GM19324 (cell line): Measurements from ENCODE around the gene REX1BD.

ENCODE experiments used
- ATAC-seq: cut with Tn5 transposase; IDR thresholded peaks from one replicate; pipeline ENCODE4 v1.9.1; 2021; ENCODE audit warnings: mild to moderate bottlenecking, moderate library complexity; ENCODE audit not compliant: unreplicated experiment, low FRiP score

REX1BD gene

DNA sequence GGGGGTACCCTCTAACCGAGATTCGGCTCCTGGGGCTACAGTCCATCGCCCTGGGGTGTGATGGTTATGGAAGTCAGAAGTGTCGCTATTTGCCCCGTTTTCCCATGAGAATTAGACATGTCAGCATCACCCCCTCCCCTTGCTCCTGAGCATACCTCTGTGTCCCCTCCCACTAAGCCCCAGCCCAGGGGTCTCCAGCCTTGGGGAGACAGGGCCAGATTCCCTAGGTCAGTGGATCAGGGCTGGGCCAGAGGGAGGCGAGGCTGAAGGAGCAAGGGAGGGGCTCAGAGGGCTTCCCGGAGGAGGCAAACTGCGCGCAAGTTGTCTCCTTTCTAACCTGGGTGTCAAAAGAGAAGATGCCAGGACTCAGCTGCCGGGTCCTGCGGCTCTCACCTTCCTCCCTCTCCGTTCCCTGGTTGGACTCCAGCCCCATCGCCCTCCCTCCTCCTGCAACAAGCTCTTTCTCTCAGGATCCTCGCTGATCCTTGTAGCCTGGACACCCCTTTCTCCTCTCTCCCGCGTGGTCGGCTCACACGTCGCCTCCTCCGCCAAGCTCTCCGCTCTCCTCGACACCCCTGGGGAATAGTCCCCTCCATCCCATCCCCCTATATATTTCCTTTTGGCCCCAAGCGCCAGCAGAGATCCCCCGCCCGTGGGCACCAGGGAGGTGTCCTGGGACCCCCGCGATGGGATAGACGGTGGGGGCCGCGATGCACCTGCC, 23.6 kb downstream of the REX1BD start:
- ATAC-seq: no peak

GRCh38 chr19:18612772-18613588, 24.4 kb downstream of the REX1BD start, which contains the start of gene TMEM59L:
TMEM59L (plus strand) TSS chr19:18612870; CDS start chr19:18612959, 89 bp downstream.
- ATAC-seq: no peak

GRCh38 chr19:18613589-18614234, 25.1 kb downstream of the REX1BD start:
- ATAC-seq: no peak

- ATAC-seq: no peak
These were observed 27.4 kb downstream of the REX1BD start for GRCh38 chr19:18616023-18616422.

GRCh38 chr19:18617562-18617961, 29.0 kb downstream of the REX1BD start:
- no peak for ATAC-seq

GRCh38 chr19:18618236-18618635, 29.6 kb downstream of the REX1BD start:
- no peak for ATAC-seq

DNA sequence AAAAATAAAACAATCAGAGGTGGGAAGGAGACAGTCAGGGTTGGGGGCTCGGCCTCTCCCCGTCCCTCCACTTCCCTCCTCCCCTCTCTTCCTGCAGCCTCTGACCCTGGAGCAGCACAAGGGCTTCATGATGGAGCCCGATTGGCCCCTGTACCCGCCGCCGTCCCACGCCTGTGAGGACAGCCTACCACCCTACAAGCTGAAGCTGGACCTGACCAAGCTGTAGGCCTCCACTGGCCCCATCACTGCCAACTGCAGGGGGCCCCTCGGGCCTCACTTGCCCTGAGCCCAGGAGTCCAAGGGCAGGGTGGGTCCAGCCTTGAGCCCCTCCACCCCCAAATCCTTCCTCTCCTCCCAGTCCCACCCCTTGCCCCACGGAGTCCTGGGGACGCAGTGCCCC, 31.7 kb downstream of the REX1BD start:
- no peak for ATAC-seq

DNA sequence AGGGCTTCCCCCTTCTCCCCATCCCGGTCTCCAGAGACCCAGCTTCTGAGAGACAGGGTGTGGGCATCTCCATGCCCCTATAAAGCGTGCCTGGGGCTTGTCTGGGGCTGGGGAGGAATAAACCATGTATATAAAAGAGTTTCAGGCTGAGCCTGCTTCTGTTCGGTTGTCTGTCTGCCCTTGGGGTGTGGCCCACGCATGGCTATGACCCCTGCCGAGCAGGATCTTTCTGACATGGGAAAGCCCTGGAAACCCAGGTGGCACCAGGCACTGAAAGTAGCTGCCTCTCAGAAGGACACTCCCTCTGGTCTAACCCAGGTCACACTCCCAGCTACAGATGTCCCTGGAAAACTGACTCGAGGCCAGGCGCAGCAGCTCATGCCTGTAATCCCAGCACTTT, 32.3 kb downstream of the REX1BD start:
- ATAC-seq: no peak

DNA sequence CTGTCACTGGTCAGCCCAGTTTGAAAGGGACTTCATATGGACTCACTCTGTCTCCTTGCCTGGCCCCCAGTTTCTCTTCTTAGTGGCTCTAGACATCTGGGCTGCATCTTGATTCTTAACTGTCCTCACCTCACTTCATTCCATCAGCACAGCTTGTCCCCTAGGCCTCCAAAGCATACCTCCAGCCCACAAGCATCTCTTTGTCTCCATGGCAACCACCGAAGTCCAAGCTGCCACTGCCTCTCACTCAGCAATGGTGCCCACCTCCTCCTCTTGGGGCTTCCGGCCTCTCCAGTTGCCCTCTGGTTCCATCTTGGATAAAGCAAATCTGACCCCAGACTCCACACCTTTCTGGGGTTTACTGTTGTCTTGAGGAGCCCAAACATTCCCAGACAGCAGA, 38.3 kb downstream of the REX1BD start:
- no peak for ATAC-seq

DNA sequence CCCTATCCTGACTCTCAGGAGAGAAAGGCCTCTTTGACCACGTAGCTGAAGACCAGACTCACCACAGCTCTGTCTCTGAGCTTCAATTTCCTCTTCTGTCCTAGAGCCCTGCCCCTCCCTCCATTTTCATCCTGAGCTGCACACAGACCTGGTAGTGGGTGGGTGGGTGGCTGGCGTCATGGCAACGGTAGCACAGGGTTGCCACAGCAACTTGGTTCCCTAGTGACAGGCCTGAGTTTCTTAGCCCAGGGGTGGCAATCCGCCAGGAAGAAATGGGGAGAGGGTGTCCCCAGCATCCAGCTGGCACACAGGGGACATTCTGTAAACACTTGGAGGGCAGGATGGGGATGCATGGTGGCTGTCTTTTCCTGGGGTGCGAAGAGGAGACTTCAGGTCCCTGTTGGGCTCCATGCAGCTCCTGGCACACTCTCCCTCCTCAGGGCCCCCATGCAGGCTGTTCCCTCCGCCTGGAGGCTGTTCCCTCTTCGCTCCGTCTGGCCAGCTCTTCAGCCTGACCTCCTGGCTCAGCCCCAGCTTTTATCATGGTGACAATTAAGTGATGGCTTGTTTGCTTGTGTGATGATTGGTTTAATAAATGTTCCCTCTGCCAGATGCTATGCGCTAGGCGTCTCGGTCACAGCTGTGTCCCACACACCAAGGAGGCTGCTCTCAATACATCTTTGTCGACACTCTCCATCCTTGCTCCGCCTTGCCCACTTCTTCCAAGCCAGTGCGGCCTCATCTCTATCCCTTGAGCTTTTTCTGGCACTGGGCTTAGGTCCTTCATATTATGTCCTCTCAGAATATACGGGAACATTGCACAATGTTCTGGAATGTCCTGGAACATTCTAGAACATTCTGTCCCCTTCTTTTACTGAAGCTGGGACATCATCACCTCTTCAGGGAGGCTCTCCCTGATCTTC, 40.8 kb downstream of the REX1BD start:
- ATAC-seq: no peak

DNA sequence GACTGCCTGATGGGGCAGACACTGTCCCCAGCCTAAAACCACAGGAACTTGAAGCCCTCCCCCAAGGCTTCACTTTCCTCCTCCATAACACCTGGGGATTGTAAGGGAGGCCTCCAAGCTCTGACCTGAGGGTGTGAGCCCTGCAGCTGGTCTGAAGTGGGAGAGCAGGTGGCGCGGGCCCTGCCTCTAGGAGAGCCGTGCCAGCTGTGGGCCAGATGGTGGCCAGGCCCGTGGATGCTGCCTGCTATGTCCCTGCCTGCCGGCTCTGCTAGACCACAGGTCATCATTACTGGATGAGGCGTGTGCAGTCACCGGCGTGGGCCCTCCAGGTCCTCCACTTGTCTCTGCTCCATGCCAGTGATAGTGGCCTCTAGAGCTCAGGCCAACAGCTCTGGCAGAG, 44.7 kb downstream of the REX1BD start:
- ATAC-seq: no peak

DNA sequence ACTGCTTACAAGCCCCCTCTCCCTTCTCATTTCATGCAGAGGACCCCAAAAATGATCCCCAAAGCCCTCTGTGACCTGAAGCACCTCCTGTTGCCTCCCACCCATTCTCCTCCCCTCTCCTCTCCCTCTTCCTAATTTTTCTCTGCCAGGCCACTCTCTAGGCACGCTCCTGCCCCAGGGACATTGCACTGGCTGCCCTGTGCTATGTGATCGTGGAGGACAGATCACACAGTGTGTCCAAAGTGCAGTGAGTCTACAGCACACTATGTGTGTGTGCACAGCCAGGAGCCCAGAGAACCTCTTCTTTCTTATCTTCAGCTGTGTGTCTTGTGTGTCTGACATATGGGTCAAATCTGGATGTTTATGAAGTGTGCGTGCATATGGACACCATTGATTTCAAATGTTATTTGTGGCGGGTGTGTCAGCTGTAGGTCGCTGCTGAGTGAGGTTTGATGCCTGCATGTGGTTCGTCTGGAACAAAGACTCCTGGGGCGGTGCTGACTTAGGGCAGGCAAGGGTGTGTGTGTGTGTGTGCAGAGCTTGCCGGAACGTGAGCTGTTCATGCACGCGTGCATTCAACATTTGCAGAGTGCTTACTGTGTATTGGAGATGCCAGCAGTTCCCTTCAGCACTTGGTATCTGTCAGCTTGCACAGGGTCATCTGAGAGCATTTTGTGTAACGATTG, 46.2 kb downstream of the REX1BD start:
- ATAC-seq: no peak

- ATAC-seq: no peak
These were observed 47.2 kb downstream of the REX1BD start for GRCh38 chr19:18635831-18636182.

DNA sequence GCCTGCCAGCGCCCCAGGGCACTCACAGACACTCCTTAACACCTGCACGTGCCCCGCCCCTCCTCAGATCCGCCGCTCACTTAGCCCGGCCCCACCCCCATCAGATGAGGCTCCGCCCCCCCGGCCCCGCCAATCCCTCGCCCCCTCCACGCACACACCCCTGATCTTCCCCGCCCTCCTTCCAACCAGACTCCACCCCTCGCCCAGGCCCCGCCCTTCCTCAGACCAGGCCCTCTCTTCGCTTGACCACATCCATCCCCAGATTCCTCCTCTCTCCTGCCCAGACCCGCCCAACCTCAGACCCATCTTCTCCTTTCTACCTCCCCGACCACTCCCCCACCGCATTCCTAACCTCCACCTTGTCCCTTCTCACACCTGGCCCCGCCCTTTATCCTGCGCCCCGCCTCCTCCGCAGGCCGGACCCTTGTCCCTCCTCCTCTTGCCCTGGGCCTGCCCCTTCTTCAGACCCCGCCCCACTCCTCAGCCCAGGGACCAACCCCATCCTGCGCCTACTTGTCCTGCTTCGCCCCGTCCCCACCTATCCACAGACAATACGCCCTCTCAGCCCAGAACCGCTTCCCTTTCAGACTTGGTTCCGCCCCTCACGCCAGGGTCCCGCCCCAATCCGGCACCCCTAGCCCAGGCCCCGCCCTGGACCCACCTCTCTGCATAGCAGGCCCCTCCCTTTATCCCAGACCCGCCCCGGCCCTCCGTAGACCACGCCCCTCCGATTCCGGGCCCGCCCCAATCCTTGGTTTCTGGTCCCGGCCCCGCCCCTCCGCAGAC, 47.8 kb downstream of the REX1BD start:
- peak; percentile 87 for ATAC-seq

- ATAC-seq: no peak
These were observed 48.5 kb downstream of the REX1BD start, which contains the start of gene KLHL26 for GRCh38 chr19:18636969-18637629. KLHL26 (plus strand) TSS chr19:18637028; CDS start chr19:18637055, 27 bp downstream.

DNA sequence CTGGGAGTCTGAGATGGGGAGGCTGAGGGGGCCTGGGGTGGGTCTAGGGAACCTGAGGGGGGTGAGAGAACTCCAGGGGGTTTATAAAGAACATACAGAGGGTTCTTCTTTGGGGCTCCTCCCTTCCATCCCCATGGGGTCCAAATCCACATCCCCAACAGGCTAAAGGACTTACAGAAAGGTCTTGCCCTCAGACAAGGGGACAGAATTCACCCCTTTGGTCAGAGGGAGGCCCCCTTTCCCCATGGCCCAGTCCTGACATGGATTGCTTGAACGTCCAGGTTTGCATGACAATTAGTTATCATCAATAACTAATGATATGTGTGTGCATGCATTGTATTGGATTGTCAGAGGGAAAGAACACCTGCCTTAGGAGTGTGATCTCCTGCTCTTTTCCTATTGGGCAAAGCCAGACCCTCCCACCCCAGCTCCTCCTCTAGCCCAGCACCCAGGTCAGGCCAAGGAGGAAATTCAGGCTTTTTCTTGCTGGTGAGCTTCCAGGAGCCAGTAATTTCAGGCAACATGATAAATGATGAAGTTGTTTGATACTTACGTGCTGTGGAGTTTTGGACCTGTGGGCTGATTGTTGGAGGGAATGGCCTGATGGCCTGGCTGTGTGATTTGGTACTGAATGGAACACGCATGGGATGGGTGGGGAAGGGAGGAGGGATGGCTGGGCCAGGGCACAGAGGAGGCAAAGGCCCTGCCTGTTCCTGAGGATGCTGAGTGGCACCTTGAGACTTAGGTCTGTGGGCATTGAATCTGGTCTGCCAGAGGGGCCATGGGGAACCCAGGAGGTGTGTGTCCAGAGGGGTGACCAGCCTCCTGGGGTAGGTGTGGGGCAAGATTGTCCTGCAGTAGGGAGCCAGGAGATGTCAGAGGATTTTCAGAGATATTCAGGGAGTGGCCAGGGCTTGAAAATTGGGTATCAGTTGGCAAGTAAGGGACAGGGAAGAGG, 49.4 kb downstream of the REX1BD start:
- no peak for ATAC-seq

DNA sequence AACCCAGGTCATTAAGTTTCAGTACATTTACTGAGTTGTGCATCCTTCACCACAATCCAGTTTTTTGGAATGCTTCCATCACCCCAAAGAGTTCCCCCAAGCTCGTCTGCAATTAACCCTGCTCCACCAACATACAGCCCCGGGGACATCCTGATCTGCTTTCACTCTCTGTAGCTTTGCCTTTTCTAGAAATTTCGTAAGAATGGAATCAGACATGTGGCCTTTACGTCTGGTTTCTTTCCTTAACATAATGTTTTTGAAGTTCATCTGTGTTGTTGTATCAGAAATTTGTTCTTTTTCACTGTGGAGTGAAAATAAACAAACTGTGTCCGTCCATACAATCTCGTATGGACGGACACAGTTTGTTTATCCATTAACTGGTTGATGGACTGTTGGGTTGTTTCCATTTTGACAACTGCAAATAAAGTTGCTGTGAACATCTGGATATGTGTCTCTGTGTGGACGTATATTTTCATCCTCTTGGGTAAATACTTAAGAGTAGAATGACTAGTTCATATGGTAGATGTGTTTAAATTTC, 51.2 kb downstream of the REX1BD start:
- ATAC-seq: no peak
